ENCODE data around the gene SLC12A9.

SLC12A9 gene

DNA sequence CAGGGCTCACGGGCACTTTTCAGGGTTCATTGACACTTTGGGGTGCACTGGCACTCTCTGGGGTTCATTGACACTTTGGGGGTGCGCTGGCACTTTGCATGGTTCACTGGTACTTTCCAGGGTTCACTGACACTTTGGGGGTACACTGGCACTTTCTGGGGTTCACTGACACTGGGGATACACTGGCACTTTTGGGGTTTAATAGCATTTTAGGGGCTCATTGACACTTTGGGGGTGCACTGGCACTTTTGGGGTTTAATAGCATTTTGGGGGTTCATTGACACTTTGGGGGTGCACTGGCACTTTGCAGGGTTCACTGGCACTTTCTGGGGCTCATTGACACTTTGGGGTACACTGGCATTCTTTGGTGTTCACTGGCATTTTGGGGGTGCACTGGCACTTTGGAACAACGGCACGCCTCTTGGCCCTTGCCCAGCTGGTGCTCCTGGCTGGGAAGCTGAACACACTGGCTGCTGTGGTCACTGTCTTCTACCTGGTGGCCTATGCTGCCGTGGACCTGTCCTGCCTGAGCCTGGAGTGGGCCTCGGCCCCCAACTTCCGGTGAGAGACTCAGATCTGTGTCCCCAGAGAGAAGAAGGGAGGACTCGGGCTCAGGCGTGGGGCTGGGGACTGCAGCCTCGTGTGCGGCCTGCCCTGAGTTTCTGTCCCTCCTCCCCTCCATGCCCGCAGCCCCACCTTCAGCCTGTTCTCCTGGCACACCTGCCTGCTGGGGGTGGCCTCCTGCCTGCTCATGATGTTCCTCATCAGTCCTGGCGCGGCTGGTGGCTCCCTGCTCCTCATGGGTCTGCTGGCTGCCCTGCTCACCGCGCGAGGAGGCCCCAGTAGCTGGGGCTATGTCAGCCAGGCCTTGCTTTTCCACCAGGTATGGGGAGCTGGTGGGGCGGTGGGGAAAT lies 8.4 kb downstream of the SLC12A9 start:
- no peak for DNase-seq (ENCODE audit: extremely low read depth in 1 of 2, low read depth in 1 of 2)

DNA sequence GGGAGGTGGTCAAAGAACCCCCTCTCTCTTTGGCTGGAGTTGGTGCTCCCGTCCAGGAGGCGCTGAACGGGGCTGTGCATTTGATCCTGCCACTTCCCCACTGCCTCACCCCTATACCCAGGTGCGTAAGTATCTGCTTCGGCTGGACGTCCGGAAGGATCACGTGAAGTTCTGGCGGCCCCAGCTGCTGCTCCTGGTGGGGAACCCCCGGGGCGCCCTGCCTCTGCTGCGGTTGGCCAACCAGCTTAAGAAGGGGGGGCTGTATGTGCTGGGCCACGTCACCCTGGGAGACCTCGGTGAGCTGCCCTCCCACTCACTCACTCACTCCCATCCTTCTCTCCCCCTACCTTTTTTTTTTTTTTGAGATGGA lies 9.1 kb downstream of the SLC12A9 start:
- DNase-seq (ENCODE audit: extremely low read depth in 1 of 2, low read depth in 1 of 2), result no peak

DNA sequence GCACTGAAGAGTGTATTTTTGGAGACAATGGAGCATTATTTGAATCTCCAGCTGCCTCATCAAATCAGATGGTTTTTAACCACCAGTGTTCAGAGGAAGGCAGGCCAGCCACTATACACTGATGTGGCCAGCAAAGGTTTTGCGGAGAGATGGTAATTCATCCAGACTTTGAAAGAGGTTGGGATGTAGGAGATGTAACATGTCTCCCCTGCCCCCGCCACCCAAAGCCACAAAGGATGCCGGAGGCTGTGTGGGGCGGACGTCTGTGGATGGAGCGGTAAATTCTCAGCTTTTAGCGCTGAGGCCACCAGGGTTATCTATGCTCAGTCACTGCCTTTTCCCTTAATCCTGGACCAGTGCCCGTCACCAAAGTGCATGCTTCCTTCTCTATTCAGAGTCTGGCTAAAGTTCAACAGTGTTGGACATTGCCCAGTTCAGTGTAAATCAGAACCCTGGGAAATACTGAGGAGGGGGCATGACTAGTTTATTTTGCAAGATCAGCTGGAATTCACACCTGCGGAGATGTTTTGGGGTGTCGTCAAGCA lies 11.0 kb downstream of the SLC12A9 start:
- DNase-seq (ENCODE audit: extremely low read depth in 1 of 2, low read depth in 1 of 2), result no peak

DNA sequence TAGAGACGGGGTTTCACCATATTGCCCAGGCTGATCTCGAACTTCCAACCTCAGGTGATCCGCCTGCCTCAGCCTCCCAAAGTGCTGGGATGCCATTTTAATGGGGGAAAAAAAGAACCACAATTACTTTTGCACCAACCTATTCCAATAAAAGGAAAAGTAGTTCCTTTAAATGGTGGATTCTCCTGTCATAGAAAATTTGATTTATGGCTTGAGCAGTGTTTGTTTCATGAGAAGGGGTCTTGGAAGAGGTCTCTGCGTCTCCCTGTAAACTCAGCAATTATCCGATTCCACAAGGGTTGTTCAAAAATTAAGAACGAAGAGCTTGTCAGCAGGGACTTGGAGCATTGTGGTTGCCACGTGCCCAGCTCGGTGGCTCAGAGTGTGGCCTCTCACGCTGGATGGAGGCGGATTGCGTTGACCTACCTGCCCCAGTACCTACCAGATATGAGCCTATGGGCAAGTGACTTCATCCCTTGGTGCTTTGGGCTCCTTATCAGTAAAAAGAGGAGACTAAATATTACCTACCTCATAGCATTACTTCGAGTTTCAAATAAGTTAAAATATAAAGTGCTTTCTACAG lies 11.8 kb downstream of the SLC12A9 start:
- DNase-seq (ENCODE audit: extremely low read depth in 1 of 2, low read depth in 1 of 2), result no peak

DNA sequence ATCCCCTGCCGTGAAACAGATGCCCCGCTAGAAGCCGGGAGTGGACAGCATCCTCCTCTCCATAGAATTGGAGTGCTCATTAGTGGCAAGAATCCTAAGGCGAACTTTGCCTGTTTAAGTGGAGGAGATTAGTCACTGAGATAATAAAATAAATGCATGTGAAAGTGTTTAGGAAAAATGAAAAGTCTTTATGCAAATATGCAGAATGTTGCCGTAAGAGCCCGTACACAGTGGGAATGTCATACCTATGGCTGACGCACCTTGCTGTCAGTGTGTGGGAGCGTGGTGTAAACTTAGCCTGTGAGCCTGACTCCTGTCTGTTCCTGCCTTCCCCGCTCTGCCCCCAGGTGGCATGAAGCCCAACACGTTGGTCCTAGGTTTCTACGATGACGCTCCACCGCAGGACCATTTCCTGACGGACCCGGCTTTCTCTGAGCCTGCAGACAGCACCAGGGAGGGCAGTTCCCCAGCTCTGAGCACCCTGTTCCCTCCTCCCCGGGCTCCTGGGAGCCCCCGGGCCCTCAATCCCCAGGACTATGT lies 12.9 kb downstream of the SLC12A9 start:
- no peak for DNase-seq (ENCODE audit: extremely low read depth in 1 of 2, low read depth in 1 of 2)

DNA sequence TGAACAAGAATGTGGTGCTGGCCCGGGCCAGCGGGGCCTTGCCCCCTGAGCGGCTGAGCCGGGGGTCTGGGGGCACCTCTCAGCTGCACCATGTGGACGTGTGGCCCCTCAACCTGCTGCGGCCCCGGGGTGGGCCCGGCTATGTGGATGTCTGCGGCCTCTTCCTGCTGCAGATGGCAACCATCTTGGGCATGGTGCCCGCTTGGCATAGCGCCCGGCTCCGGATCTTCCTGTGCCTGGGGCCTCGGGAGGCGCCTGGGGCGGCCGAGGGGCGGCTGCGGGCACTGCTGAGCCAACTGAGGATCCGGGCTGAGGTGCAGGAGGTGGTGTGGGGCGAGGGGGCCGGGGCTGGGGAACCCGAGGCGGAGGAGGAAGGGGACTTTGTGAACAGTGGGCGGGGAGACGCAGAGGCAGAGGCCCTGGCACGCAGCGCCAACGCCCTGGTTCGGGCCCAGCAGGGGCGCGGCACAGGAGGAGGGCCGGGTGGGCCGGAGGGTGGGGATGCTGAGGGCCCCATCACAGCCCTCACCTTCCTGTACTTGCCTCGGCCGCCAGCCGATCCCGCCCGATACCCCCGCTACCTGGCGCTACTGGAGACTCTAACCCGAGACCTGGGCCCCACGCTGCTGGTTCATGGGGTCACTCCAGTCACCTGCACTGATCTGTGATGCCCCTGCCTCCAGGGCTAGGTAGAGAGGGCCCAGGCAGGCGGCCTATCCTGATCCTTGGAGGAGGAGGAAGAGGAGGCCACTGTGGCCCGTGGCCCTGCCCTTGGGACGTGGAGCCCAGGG lies 13.6 kb downstream of the SLC12A9 start:
- no peak for DNase-seq (ENCODE audit: extremely low read depth in 1 of 2, low read depth in 1 of 2)

DNA sequence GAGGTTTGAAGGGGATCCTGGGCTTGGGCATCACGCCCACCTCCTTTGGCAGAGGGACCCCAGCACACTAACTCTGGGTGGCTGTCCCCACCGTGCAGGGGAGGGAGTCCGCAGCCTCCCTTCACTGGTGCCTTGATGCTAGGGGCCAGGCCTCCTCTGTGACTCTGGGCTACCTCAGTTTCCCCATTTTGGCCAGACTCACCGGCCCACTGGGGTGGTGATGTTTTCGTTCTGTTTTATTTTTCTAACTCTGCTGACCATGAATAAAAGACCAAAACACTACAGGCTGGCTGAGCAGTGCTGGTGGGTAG lies 14.2 kb downstream of the SLC12A9 start:
- no peak for DNase-seq (ENCODE audit: extremely low read depth in 1 of 2, low read depth in 1 of 2)

DNA sequence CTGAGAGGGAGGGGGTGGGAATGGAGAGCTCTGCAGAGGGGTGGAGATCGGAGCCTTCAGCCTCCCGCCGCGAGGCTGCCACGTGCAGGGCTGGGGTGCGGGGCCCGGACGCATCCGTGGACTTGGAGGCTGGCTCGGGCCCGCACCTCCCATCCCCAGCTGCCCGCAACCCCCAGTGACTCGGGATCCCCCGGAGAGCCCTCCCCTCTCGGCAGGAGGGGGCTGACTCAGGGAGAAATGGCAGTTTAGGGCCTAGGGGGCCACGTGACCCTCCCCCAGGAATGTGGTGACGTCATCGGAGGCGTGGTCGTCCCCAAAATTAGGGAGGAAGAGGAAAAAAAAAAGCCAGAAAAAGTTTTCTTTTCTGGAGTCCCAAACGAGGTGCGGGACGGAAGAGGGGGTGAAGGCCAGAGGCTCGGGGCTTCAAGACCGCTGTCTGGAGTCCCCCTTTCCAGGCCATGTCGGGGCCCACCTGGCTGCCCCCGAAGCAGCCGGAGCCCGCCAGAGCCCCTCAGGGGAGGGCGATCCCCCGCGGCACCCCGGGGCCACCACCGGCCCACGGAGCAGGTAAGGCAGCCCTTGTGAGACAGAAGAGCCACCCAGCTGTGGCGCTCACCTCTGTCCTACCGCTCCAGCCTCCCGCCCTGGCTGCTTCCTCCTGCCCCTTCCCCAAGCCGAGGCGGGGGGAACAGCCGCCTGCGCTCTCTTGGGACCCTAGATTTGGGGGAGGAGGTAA lies 14.7 kb downstream of the SLC12A9 start, which contains the start of gene TRIP6:
TSS of gene TRIP6 (plus strand) at position 348 of the 736 bp plus-strand sequence. CDS start at position 459, 111 bp downstream.
- peak in 1 of 2 donors; percentile 59 for DNase-seq (ENCODE audit: extremely low read depth in 1 of 2, low read depth in 1 of 2)

DNA sequence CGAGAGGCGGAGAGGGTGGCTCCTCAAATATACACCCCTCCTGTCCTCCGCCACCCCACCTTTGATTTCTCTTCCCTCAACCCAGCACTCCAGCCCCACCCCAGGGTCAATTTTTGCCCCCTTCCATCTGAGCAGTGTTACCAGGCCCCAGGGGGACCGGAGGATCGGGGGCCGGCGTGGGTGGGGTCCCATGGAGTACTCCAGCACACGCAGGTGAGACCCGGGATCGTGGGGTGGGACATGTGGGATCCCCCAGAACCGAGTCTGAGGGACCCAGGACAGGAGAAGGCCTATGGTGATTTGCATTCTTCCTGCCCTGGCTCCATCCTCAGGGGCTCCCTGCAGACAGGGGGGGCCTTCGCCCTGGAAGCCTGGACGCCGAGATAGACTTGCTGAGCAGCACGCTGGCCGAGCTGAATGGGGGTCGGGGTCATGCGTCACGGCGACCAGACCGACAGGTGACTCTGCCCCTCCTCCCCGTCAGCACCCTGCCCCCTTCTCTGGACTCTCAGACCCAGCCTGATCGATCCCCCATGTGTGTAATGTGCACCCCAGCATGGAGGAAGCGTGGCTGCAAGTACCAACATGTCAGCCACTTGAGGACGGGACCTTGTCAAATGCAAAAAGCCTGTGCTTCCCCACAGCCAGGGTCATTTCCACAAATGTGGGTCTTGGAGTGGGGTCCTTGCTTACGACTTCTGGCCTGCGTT lies 15.4 kb downstream of the SLC12A9 start:
- DNase-seq (ENCODE audit: extremely low read depth in 1 of 2, low read depth in 1 of 2), result no peak

DNA sequence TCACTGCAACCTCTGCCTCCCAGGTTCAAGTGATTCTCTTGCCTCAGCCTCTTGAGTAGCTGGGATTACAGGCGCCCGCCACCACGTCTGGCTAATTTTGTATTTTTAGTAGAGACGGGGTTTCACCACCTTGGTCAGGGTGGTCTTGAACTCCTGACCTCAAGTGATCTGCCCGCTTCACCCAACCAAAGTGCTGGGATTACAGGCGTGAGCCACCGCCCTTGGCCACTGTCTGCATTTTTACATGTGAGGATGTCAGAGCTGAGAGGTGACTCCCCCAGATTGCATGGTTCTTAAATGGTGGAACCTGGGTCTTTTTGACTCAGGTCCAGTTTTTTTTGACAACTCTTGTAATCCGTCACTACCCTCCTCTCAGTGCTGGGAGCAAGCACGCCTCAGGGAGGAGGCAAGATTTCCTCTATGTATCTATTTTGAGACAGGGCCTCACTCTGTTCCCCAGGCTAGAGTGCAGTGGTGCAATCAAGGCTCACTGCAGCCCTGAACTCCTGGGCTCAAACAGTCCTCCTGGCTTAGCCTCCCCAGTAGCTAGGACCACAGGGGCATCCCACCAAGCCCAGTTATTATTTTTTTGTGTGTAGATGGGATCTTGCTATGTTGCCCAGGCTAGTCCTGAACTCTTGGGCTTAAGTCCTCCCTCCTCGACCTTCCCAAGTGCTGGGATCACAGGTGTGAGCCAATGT lies 21.2 kb downstream of the SLC12A9 start:
- no peak for DNase-seq (ENCODE audit: extremely low read depth in 1 of 2, low read depth in 1 of 2)

DNA sequence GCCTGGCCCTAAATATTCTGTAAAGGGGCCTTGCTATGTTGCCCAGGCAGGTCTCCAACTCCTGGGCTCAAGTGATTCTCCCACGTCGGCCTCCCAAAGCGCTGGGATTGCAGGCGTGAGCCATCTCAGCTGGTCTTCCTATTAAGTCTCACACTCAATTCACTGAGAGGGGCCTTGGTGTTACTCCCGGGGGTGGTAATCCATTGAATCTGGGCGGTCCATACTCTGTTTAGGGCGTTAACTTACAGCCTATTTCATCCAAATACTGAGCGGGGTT lies 21.7 kb downstream of the SLC12A9 start:
- no peak for DNase-seq (ENCODE audit: extremely low read depth in 1 of 2, low read depth in 1 of 2)

DNA sequence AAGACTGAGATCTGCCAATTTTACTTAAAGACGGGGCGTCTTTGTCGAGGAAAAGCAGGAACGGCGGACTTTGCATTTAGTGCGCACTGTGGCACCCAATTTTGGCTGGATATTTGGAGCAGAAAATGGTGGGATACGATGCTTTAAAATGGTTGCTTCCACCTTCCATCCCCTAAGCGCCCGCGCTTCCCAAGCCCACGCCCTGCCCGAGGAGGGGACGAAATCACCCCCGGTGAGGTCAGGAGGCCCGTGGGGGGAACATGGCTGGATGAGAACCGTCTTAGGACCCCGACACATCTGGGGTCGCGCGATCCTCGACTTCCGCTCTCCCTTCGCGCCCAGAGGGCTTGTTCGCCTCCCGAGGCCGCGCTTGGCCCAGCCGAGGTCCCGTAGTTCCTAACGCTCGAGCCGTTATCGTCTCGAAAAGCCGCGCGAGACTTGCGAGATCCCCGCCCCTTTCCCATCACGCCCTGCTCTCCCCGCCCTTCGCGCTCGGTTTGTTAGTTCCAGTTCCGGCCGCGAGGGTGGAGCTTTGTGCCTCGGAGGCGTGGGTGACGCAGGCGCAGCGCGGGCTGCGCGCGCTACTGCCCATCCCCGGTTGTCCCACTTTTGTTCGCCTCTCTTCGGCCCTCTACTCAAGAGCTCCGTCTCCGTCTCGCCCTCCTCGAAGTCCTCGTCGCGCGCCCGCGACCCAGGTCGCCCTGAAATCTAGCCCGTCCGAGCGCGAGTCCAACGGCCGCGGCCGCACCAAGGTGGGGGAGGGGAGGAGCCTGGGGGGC lies 22.3 kb downstream of the SLC12A9 start, which contains the start of gene SRRT:
TSS of gene SRRT (plus strand) at position 527 of the 779 bp plus-strand sequence. CDS start 488 bp downstream, outside the sequence.
- peak; percentile 93 to 98 for DNase-seq (ENCODE audit: extremely low read depth in 1 of 2, low read depth in 1 of 2)

DNA sequence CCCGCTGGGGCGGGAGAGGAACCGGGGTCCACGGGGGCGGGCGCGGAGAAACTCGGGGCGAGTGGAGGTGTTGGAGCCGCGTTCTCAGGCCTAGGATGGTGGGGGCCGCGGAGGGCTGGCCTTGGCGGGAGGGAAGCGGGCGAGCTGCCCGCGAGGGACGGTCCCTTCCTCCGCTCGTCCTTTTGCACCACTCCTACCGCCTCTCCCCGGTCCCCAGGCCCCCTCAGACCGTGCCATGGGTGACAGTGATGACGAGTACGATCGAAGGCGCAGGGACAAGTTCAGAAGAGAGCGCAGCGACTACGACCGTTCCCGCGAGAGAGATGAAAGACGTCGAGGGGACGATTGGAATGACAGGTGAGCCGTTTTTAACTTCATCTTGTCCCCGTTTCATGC lies 22.8 kb downstream of the SLC12A9 start:
- no peak for DNase-seq (ENCODE audit: extremely low read depth in 1 of 2, low read depth in 1 of 2)

DNA sequence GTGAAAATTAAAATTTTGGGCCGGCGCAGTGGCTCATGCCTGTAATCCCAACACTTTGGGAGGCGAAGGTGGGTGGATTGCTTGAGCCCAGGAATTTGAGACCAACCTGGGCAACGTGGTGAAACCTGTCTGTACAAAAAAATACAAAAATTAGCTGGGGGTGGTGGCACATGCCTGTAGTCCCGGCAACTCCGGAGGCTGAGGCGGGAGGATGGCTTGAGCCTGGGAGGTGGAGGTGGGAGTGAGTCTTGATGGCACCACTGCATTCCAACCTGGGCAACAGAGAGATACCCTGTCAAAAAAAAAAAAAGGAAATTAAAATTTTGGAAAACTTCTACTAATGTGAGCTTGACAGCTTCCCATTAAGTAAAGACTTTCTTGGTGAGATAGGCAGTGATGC lies 25.5 kb downstream of the SLC12A9 start:
- DNase-seq (ENCODE audit: extremely low read depth in 1 of 2, low read depth in 1 of 2), result no peak

DNA sequence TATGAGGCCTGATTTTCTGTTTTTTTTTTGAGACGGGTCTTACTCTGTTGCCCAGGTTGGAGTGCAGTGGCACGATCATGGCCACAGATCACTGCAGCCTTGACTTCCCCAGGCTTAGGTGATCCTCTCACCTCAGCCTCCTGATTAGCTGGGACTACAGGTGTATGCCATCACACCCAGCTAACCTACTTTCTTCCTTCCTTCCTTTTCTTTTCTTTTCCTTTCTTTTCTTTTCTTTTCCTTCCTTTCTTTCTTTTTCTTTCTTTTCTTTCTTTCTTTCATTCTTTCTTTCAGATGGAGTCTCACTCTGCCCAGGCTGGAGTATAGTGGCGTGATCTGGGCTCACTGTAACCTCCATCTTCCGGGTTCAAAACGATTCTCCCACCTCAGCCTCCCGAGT lies 26.2 kb downstream of the SLC12A9 start:
- DNase-seq (ENCODE audit: extremely low read depth in 1 of 2, low read depth in 1 of 2), result no peak

DNA sequence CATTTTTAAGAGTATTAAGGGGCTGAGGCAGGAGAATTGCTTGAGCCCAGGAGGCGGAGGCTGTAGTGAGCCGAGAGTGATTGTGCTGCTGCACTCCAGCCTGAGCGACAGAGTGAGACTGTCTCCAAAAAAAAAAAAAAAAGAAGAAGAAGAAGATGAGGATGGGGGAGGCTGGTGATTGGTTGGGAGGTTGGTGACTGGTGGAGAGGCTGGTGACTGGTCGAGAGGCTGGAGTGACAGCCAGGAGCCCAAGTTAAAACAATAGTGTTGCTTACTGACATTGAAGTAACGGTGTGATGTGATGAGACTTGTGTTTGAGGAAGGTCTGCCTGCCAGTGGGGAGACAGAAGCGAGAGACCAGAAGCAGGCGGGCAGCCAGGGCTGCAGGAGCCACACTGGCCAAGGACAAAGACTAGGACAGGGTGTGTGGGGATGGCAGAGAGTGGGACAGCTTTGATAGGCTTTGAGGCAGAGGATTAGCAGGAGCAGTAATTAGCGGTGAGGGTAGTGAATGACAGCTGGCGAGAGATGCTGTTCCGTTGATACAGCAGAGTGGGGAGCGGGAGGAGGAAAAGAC lies 27.3 kb downstream of the SLC12A9 start:
- no peak for DNase-seq (ENCODE audit: extremely low read depth in 1 of 2, low read depth in 1 of 2)

DNA sequence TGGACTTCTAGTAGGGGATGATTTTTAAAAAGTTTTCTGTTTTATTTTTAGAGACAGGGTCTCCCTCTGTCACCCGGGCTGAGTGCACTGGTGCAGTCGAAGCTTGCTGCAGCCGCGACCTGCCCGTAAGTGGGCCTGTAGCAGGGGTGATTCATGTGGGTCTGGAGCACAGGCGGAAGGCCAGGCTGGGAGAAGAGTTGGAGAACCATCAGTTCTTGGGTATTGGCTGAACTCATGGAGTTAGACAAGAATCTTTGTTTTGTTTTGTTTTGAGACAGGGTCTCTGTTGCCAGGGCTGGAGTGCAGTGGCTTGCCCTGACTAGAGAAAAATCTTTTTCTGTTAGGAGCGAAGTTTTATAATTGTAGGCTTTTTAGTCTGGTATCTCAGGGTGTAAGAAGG lies 28.1 kb downstream of the SLC12A9 start:
- DNase-seq (ENCODE audit: extremely low read depth in 1 of 2, low read depth in 1 of 2), result no peak

DNA sequence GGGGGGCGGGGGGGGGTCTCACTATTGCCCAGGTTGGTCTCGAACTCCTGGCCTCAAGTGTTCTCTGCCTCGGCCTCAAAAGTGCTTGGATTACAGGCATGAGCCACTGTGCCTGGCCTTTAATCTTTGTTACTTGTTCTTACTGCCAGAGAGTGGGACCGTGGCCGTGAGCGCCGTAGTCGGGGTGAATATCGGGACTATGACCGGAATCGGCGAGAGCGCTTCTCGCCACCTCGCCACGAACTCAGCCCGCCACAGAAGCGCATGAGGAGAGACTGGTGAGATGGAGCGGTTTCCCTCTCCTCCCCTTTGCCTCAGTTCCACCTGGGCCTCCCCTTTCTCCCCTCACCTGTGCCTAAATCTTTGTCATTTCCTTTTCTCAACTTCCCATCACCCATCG lies 28.6 kb downstream of the SLC12A9 start:
- no peak for DNase-seq (ENCODE audit: extremely low read depth in 1 of 2, low read depth in 1 of 2)
